Gastrocnemius medialis (tissue), 4 donors: ENCODE measurements around the gene KLRK1.

Experiments
- CTCF ChIP-seq, 5 experiments: fragments of 450-650 bp in 3 of 5; fragments of 200-600 bp in 2 of 5; sonication (generic) in 2 of 5; IDR thresholded peaks in 4 of 5; conservative IDR thresholded peaks in 1 of 5; 1 replicate in 4 of 5; 2 replicates in 1 of 5; pipeline ENCODE4 v1.5.1; 2016 to 2019; ENCODE audit warnings: antibody characterized with exemption in 5 of 5, mild to moderate bottlenecking in 3 of 5, moderate library complexity in 3 of 5
- POLR2A ChIP-seq, 2 donors: fragments of 450-650 bp; IDR thresholded peaks; one replicate each; pipeline ENCODE4 v1.6.1; 2017; ENCODE audit warnings: antibody characterized with exemption in 2 of 2, mild to moderate bottlenecking in 2 of 2, moderate library complexity in 2 of 2

DNA sequence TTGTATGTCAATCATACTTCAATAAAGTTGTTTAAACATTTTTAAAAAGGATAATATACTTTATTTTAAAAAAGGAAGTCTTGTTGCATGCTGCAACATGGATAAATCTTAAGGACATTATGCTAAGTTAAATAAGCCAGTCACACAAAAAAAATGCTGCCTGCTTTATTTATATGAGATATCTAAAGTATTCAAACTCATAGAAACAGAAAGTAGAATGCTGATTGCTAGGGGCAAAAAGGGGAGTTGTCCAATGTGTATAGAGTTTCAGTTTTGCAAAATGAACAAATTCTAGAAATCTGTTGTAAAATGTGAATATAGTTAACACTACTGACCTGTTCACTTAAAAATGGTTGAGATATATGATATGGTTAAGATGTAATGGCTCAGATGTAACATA is 11.0 kb upstream of the KLRK1 start:
- TF ChIP-seq CTCF (IDR thresholded peaks at IDR 0.05 in 4 of 5, conservative IDR thresholded peaks at IDR 0.05 in 1 of 5) (no peak), POLR2A (IDR thresholded peaks at IDR 0.05) (no peak)
